Esophagus (tissue), 2 donors: Measurements from ENCODE around the gene MBLAC2. TPM values are rescaled to one million over a fixed set of nuclear protein-coding genes. Genes with fewer than 3 reads are reported as not detected.

Experiments
- H3K27ac ChIP-seq, 2 donors: one replicate each; pipeline ENCODE4 v1.5.1; 2013; ENCODE audit warnings: low read depth in 2 of 2, mild to moderate bottlenecking in 2 of 2, inconsistent platforms in 1 of 2, low read length in 1 of 2, moderate library complexity in 1 of 2
- H3K27me3 ChIP-seq, 2 donors: one replicate each; pipeline ENCODE4 v1.6.1; 2013; ENCODE audit warnings: low read length in 2 of 2, control low read depth in 1 of 2, mild to moderate bottlenecking in 1 of 2; ENCODE audit not compliant: insufficient read depth in 2 of 2, control insufficient read depth in 1 of 2
- H3K36me3 ChIP-seq, 2 donors: one replicate each; pipeline ENCODE4 v1.6.1; 2013; ENCODE audit warnings: low read length in 1 of 2; ENCODE audit not compliant: control insufficient read depth in 2 of 2, insufficient read depth in 2 of 2
- H3K4me1 ChIP-seq, 2 donors: one replicate each; pipeline ENCODE4 v1.6.1; 2013; ENCODE audit warnings: low read length in 1 of 2; ENCODE audit not compliant: control insufficient read depth in 2 of 2, insufficient read depth in 2 of 2
- H3K4me3 ChIP-seq, 2 donors: one replicate each; pipeline ENCODE4 v1.5.1; 2013; ENCODE audit warnings: low read length in 2 of 2, mild to moderate bottlenecking in 2 of 2, low read depth in 1 of 2, moderate library complexity in 1 of 2
- H3K9me3 ChIP-seq, 2 donors: one replicate each; pipeline ENCODE4 v1.6.1; 2013; ENCODE audit warnings: mild to moderate bottlenecking in 2 of 2, low read depth in 1 of 2, low read length in 1 of 2, moderate library complexity in 1 of 2; ENCODE audit not compliant: control insufficient read depth in 2 of 2, insufficient read depth in 1 of 2
- WGBS, 2 donors: extraction: QIAGEN DNeasy Blood & Tissue Kit; methylation state at CpG; one replicate each; pipeline ENCODE4 v1.1.7; 2013; 5-methylcytosine and 5-hydroxymethylcytosine counted together
- polyA plus RNA-seq, 2 donors: library from polyadenylated mRNA; stranded (reverse); fragments of 200-250 nt; gene quantifications; one replicate each; pipeline ENCODE4 v1.2.3, GENCODE V29; 2013
- donor health status: healthy with polysubstance abuse.
- donor health status: Bipolar disorder and iron deficiency.

Gene MBLAC2
- polyA plus RNA-seq, result 1 to 10 TPM; 1.5 to 2.6 TPM

DNA sequence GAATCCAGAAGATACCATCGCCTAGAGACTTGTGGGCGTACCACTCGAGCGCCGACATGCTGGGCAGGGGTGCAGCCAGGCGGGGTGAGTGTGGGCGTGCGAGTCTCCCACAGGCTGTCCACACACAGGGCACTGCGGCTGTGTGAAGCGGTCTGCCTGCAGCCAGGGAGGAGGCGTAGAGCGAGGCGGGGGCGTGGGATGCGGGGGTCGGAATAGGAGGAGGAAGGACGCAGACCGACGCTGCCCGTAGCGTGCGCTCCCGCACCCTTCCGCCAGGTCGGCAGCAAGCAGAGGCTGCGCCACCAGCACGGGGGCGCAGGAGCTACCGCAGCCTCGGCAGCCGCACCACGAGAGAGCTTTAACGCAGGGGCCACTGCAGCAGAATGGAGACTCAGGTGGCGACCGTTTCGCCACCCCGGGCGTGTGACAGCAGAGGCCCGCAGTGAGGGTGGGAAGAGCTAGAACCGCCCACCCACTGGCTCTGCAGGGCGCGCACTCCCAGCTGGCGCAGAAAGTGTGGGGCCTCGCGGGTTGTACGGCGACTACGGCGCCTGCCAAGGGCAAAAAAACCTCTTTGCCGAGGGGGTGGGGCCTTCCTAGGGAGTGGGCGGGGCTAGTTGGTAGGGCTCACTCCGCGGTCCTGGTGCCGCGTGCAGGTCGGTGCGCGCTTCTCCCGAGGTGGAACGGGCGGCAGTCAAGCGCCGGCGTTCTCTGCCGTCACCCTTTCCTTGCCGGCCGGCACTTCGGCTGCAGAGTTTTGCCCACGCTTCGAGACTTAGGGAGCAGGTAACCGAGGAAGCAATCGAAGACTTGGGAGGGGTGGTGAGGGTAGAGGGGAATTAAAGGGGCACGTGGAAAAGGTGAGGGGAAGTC is at the start of gene MBLAC2, which contains the start of gene POLR3G:
Gene MBLAC2 (minus strand): TSS at position 537 of the 873 bp plus-strand sequence. CDS start 479 bp downstream, at position 58.
Gene POLR3G (plus strand): TSS at position 630 of the 873 bp plus-strand sequence. CDS start 10,704 bp downstream, outside the sequence.
- H3K9me3 ChIP-seq, result no peaks in the 10 kb centered on the region
- H3K27ac ChIP-seq, result peak within 1 kb of the TSS; percentile 87 to 88
- H3K27me3 ChIP-seq, result no peaks in the 10 kb centered on the region
- no peaks in the 10 kb centered on the region for H3K36me3 ChIP-seq
- peak within 1 kb of the TSS; percentile 90 to 95 for H3K4me3 ChIP-seq
- peaks cover 0 to 2% of the 10 kb centered on the region in 2 donors for H3K4me1 ChIP-seq
- WGBS, 2 donors, result 0 to 1% methylated on average over 73 of the region's 73 CpGs

DNA sequence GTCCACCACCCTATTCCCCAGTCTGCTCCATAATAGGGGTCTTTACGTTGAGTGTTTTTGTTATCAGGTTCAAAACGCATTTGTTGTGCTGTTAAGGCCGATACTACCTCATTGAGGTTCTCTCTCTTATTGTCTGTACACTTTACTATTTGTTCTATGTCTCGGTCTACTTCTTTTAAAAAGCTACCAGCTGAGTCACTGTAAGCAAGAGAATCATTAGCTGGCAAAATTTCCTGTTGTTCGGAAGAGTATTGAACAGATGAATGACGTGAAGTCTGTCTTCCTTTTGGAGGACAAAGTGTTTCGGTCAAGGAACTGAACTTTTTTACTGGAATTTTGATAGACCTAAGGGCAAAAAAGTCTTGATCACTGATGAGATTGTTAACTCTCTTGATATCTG is 44.5 kb upstream of the MBLAC2 start:
- Histone ChIP-seq H3K9me3 (no peaks in the 10 kb centered on the region), H3K36me3 (no peaks in the 10 kb centered on the region), H3K4me3 (no peak overlapping the region), H3K27me3 (no peaks in the 10 kb centered on the region), H3K4me1 (no peaks in the 10 kb centered on the region), H3K27ac (peak overlapping the region in 1 of 2 donors; percentile 70)
- WGBS, 2 donors, result 68 to 78% methylated on average over 7 of the region's 7 CpGs

DNA sequence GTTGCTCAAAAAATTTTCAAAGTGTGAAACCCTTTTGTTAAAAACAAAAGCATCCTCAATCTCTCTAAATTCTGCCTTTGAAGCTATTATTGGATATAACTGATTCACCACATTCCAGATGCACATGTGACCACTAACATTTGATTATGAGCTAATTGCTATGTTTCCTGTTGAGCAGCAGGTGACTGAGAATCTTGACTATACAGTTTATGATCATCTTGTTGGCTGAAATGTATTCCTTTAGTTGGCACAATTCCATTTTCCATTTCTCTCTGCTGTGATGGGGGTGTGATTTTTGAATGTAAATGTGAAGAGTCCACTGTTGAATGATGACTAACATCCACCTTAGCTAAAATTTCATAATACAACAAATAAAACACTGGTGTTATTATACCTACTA is 44.1 kb upstream of the MBLAC2 start:
- Histone ChIP-seq H3K36me3 (no peaks in the 10 kb centered on the region), H3K4me3 (no peak overlapping the region), H3K27me3 (no peaks in the 10 kb centered on the region), H3K9me3 (no peaks in the 10 kb centered on the region), H3K27ac (peak overlapping the region in 1 of 2 donors; percentile 70), H3K4me1 (no peaks in the 10 kb centered on the region)

DNA sequence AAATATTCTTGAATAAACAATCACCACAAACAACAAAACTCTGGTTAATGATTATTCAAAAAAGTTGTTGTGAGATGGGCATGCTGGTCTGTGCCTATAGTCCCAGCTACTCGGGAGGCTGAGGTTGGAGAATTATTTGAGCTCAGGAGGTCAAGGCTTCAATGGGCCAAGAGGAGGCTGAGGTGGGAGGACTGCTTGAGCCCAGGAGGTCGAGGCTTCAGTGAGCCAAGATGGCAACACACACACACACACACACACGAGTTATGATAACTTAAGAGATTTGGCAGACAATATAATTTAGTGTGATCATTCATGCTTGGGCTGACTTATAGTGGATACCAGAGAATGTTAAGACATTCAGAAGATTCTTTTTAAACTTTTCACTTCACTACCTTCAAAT is 39.9 kb upstream of the MBLAC2 start:
- H3K4me3 ChIP-seq, result no peak overlapping the region
- no peaks in the 10 kb centered on the region for H3K27me3 ChIP-seq
- H3K27ac ChIP-seq, result no peak overlapping the region
- H3K4me1 ChIP-seq, result no peaks in the 10 kb centered on the region
- no peaks in the 10 kb centered on the region for H3K36me3 ChIP-seq
- H3K9me3 ChIP-seq, result no peaks in the 10 kb centered on the region
- WGBS, 2 donors, result 77 to 79% methylated on average over 3 of the region's 3 CpGs

DNA sequence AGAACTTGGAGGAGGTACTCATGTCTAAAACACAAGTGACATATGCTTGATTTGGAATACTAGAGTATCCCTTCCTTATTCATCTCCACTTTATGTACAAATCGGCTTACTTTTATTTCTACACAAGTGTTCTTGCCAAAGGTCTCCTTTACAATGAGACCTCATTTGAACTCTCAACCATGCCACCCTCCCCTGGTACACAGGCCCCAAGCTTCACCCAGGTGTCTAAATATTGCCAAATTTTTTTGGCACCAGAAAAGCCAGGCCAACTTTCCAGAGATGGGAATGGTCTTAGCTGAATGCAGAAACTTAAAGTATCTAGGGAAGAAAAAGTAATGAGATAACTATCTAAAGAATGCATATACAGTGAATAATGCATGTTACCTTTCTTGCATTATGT is 35.9 kb upstream of the MBLAC2 start:
- WGBS, 2 donors, result 93 to 100% methylated on average over 1 of the region's 1 CpG
- Histone ChIP-seq H3K36me3 (no peaks in the 10 kb centered on the region), H3K27me3 (no peaks in the 10 kb centered on the region)

DNA sequence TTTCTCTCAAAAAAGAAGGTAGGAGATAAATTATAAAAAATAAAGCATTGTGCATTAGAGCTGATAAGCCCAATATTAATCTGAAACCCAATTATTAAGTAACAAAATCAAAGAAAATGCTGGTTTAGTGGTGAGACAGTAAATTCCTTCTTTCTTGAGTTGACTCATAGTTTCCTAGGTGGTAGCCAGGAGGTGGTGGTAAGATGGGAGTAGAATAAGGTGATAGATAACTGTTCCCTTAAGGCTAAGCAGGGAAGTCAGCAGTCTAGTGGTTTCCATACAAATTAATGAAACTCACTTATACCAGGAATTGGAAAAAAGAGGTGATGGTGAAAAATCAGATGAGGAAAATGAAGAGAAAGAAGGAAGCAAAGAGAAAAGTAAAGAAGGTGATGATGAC is 31.6 kb upstream of the MBLAC2 start:
- no peak overlapping the region for H3K27ac ChIP-seq
- H3K4me3 ChIP-seq, result no peak overlapping the region
- H3K9me3 ChIP-seq, result no peaks in the 10 kb centered on the region
- no peaks in the 10 kb centered on the region for H3K27me3 ChIP-seq
- no peaks in the 10 kb centered on the region for H3K4me1 ChIP-seq
- no peaks in the 10 kb centered on the region for H3K36me3 ChIP-seq

More for the DNA sequence above, 35.9 kb upstream of the MBLAC2 start:
- Histone ChIP-seq H3K27ac (no peak overlapping the region), H3K4me1 (no peaks in the 10 kb centered on the region), H3K9me3 (no peaks in the 10 kb centered on the region), H3K4me3 (no peak overlapping the region)

DNA sequence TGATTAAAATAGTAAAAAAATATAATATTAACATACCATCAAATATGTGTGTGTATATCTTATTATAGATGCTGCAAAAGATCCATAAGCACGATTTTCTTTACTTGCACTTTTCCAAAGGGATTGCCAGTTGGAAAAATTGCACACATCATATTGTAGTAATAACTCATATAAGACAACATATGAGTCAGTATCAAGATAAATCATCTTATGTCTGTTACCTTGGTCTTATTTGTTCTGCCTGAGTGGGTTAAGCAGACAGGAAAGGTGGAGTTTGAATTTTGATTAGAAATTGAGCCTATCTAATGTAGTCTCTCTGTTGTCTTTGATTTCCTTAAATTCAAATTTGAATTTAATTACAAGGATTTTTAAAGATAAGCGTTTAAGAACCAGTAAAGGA is 30.2 kb upstream of the MBLAC2 start:
- H3K27me3 ChIP-seq, result no peaks in the 10 kb centered on the region
- H3K9me3 ChIP-seq, result no peaks in the 10 kb centered on the region
- no peak overlapping the region for H3K4me3 ChIP-seq
- no peaks in the 10 kb centered on the region for H3K4me1 ChIP-seq
- H3K27ac ChIP-seq, result no peak overlapping the region
- 90 to 93% methylated on average over 2 of the region's 2 CpGs for WGBS, 2 donors
- H3K36me3 ChIP-seq, result no peaks in the 10 kb centered on the region

DNA sequence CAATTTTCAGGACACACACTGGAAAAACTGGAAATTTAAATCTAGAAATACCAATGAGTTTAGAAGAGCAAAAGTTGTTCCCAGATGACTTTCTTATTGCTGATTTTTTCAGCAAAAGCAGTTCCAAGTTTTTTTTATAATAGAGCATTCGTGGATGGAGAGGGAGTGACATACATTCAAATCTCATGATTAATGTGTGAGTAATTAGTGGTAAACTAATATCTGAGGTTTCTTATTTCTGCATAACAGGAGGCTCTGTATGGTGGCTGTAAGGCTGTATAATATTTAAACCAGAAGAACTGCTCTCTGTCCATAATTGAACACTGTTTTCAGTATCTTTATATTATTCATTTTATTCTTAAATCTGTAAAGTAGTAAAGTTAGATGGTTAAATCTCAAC is 29.0 kb upstream of the MBLAC2 start:
- Histone ChIP-seq H3K4me3 (no peak overlapping the region), H3K9me3 (no peaks in the 10 kb centered on the region), H3K36me3 (no peaks in the 10 kb centered on the region), H3K4me1 (no peaks in the 10 kb centered on the region), H3K27ac (no peak overlapping the region), H3K27me3 (no peaks in the 10 kb centered on the region)
- 52 to 65% methylated on average over 1 of the region's 1 CpG for WGBS, 2 donors

DNA sequence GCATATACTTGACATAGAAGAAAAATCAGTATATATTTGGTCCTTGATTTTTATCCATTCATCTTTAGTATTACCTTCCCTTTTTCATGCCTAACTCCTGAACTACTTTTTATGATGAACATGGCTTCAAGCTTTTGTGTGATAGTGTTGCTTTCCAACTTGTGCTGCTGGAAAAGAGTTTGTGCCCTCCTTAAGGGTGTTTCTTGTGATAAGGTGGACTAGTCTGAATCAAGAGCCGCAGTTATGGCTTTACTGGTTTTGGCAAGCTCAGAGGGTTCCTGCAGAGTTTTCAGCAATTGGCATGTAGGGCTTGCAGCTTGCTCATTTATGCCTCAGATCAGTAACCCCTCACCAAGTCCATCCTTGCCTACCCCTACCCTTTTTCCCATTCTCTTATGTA is 20.6 kb upstream of the MBLAC2 start:
- H3K27ac ChIP-seq, result no peak overlapping the region
- no peaks in the 10 kb centered on the region for H3K36me3 ChIP-seq
- H3K27me3 ChIP-seq, result no peaks in the 10 kb centered on the region
- WGBS, 2 donors, result 94 to 95% methylated on average over 1 of the region's 1 CpG
- no peaks in the 10 kb centered on the region for H3K9me3 ChIP-seq
- H3K4me3 ChIP-seq, result no peak overlapping the region
- no peaks in the 10 kb centered on the region for H3K4me1 ChIP-seq

DNA sequence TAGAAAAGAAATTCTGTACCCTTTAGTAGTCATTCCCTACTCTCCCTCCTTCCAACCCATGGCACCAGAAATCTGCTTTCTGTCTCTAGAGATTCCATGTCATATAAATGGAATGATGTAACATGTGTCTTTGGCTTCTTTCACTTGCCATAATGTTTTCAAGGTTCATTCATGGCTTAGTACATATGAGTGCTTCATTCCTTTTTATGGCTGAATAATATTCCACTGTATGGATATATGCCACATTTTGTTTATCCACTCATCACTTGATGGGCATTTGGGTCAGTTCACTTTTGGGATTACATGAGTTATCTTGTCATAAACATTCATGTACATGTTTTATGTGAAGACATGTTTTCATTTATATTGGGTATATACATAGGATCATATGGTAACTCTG is 19.5 kb upstream of the MBLAC2 start:
- Histone ChIP-seq H3K4me1 (no peaks in the 10 kb centered on the region), H3K9me3 (no peaks in the 10 kb centered on the region), H3K27me3 (no peaks in the 10 kb centered on the region), H3K27ac (no peak overlapping the region), H3K36me3 (no peaks in the 10 kb centered on the region), H3K4me3 (no peak overlapping the region)
